NB4 (cell line): Measurements from ENCODE around the gene SH2D5.

Source experiments
- CTCF ChIP-seq: IDR thresholded peaks from one replicate; pipeline ENCODE4 v1.5.1; 2012; ENCODE audit warnings: low read depth, low read length
- MAX ChIP-seq: IDR thresholded peaks from 2 replicates; pipeline ENCODE4 v1.6.1; 2011; ENCODE audit warnings: low read depth, low read length
- MYC ChIP-seq: IDR thresholded peaks from 2 replicates; pipeline ENCODE4 v1.6.1; 2011; ENCODE audit warnings: low read depth, low read length
- POLR2A ChIP-seq: IDR thresholded peaks from 2 replicates; pipeline ENCODE4 v1.6.1; 2011; ENCODE audit warnings: mild to moderate bottlenecking; ENCODE audit not compliant: insufficient read length; ENCODE audit errors: extremely low read depth

- TF ChIP-seq CTCF (no peak), MAX (no peak), POLR2A (no peak), MYC (no peak)
These were observed 42.9 kb downstream of the SH2D5 start for GRCh38 chr1:20689645-20690056.
